Measurements from ENCODE around the gene NFYC.

The NFYC gene

GRCh38 chr1:40755067-40755466 is 63.6 kb downstream of the NFYC start:
- Histone ChIP-seq H3K36me3 (ENCODE audit: control insufficient read depth, low read depth, low read length) (peaks cover 87% of the 10 kb centered on the region), H3K4me1 (ENCODE audit: control insufficient read depth, low read depth, low read length) (no peaks in the 10 kb centered on the region), H3K27ac (ENCODE audit: low read length) (no peak overlapping the region)

GRCh38 chr1:40756523-40756922 is 65.0 kb downstream of the NFYC start:
- Histone ChIP-seq H3K27ac (ENCODE audit: low read length) (no peak overlapping the region), H3K4me3 (ENCODE audit: low read length) (no peak overlapping the region), H3K36me3 (ENCODE audit: control insufficient read depth, low read depth, low read length) (peaks cover 88% of the 10 kb centered on the region), H3K9me3 (ENCODE audit: control insufficient read depth, low read depth, low read length) (no peaks in the 10 kb centered on the region), H3K9ac (ENCODE audit: low read length) (no peak overlapping the region), H3K4me1 (ENCODE audit: control insufficient read depth, low read depth, low read length) (no peaks in the 10 kb centered on the region), H3K27me3 (ENCODE audit: control insufficient read depth, insufficient read depth, low read length) (no peaks in the 10 kb centered on the region)

More at GRCh38 chr1:40755067-40755466, 63.6 kb downstream of the NFYC start:
- no peak overlapping the region for H3K9ac ChIP-seq (ENCODE audit: low read length)
- no peak overlapping the region for H3K4me3 ChIP-seq (ENCODE audit: low read length)
- H3K9me3 ChIP-seq (ENCODE audit: control insufficient read depth, low read depth, low read length) = no peaks in the 10 kb centered on the region
- no peaks in the 10 kb centered on the region for H3K27me3 ChIP-seq (ENCODE audit: control insufficient read depth, insufficient read depth, low read length)

- Histone ChIP-seq H3K27ac (ENCODE audit: low read length) (no peak overlapping the region), H3K27me3 (ENCODE audit: control insufficient read depth, insufficient read depth, low read length) (no peaks in the 10 kb centered on the region), H3K9me3 (ENCODE audit: control insufficient read depth, low read depth, low read length) (no peaks in the 10 kb centered on the region), H3K4me1 (ENCODE audit: control insufficient read depth, low read depth, low read length) (no peaks in the 10 kb centered on the region), H3K9ac (ENCODE audit: low read length) (no peak overlapping the region), H3K4me3 (ENCODE audit: low read length) (no peak overlapping the region), H3K36me3 (ENCODE audit: control insufficient read depth, low read depth, low read length) (peaks cover 87% of the 10 kb centered on the region)
These were observed 65.6 kb downstream of the NFYC start for GRCh38 chr1:40757084-40757483.

GRCh38 chr1:40758004-40758403 is 66.5 kb downstream of the NFYC start:
- Histone ChIP-seq H3K9ac (ENCODE audit: low read length) (no peak overlapping the region), H3K36me3 (ENCODE audit: control insufficient read depth, low read depth, low read length) (peaks cover 84% of the 10 kb centered on the region), H3K4me1 (ENCODE audit: control insufficient read depth, low read depth, low read length) (no peaks in the 10 kb centered on the region), H3K27me3 (ENCODE audit: control insufficient read depth, insufficient read depth, low read length) (no peaks in the 10 kb centered on the region), H3K9me3 (ENCODE audit: control insufficient read depth, low read depth, low read length) (no peaks in the 10 kb centered on the region), H3K4me3 (ENCODE audit: low read length) (no peak overlapping the region), H3K27ac (ENCODE audit: low read length) (no peak overlapping the region)

GRCh38 chr1:40758578-40759343 is 67.3 kb downstream of the NFYC start:
- no peak overlapping the region for H3K9ac ChIP-seq (ENCODE audit: low read length)
- H3K27ac ChIP-seq (ENCODE audit: low read length) = no peak overlapping the region
- H3K27me3 ChIP-seq (ENCODE audit: control insufficient read depth, insufficient read depth, low read length) = no peaks in the 10 kb centered on the region
- H3K9me3 ChIP-seq (ENCODE audit: control insufficient read depth, low read depth, low read length) = no peaks in the 10 kb centered on the region
- peaks cover 81% of the 10 kb centered on the region for H3K36me3 ChIP-seq (ENCODE audit: control insufficient read depth, low read depth, low read length)
- H3K4me3 ChIP-seq (ENCODE audit: low read length) = no peak overlapping the region
- H3K4me1 ChIP-seq (ENCODE audit: control insufficient read depth, low read depth, low read length) = no peaks in the 10 kb centered on the region

- Histone ChIP-seq H3K36me3 (ENCODE audit: control insufficient read depth, low read depth, low read length) (peaks cover 83% of the 10 kb centered on the region), H3K9ac (ENCODE audit: low read length) (no peak overlapping the region), H3K9me3 (ENCODE audit: control insufficient read depth, low read depth, low read length) (no peaks in the 10 kb centered on the region), H3K4me3 (ENCODE audit: low read length) (no peak overlapping the region), H3K4me1 (ENCODE audit: control insufficient read depth, low read depth, low read length) (no peaks in the 10 kb centered on the region), H3K27me3 (ENCODE audit: control insufficient read depth, insufficient read depth, low read length) (no peaks in the 10 kb centered on the region), H3K27ac (ENCODE audit: low read length) (no peak overlapping the region)
These were observed 69.5 kb downstream of the NFYC start for GRCh38 chr1:40760984-40761383.

- H3K9ac ChIP-seq (ENCODE audit: low read length) = no peak overlapping the region
- H3K4me3 ChIP-seq (ENCODE audit: low read length) = no peak overlapping the region
- H3K36me3 ChIP-seq (ENCODE audit: control insufficient read depth, low read depth, low read length) = peaks cover 83% of the 10 kb centered on the region
- H3K27me3 ChIP-seq (ENCODE audit: control insufficient read depth, insufficient read depth, low read length) = no peaks in the 10 kb centered on the region
- H3K4me1 ChIP-seq (ENCODE audit: control insufficient read depth, low read depth, low read length) = no peaks in the 10 kb centered on the region
- H3K9me3 ChIP-seq (ENCODE audit: control insufficient read depth, low read depth, low read length) = no peaks in the 10 kb centered on the region
- no peak overlapping the region for H3K27ac ChIP-seq (ENCODE audit: low read length)
These were observed 70.8 kb downstream of the NFYC start for GRCh38 chr1:40762144-40762923.

- H3K27ac ChIP-seq (ENCODE audit: low read length) = no peak overlapping the region
- H3K9me3 ChIP-seq (ENCODE audit: control insufficient read depth, low read depth, low read length) = no peaks in the 10 kb centered on the region
- H3K36me3 ChIP-seq (ENCODE audit: control insufficient read depth, low read depth, low read length) = peaks cover 78% of the 10 kb centered on the region
- H3K27me3 ChIP-seq (ENCODE audit: control insufficient read depth, insufficient read depth, low read length) = no peaks in the 10 kb centered on the region
- H3K9ac ChIP-seq (ENCODE audit: low read length) = no peak overlapping the region
- H3K4me3 ChIP-seq (ENCODE audit: low read length) = no peak overlapping the region
- H3K4me1 ChIP-seq (ENCODE audit: control insufficient read depth, low read depth, low read length) = no peaks in the 10 kb centered on the region
These were observed 72.4 kb downstream of the NFYC start for GRCh38 chr1:40763742-40764532.

- Histone ChIP-seq H3K9ac (ENCODE audit: low read length) (no peak overlapping the region), H3K36me3 (ENCODE audit: control insufficient read depth, low read depth, low read length) (peaks cover 79% of the 10 kb centered on the region), H3K27ac (ENCODE audit: low read length) (no peak overlapping the region), H3K4me1 (ENCODE audit: control insufficient read depth, low read depth, low read length) (no peaks in the 10 kb centered on the region), H3K27me3 (ENCODE audit: control insufficient read depth, insufficient read depth, low read length) (no peaks in the 10 kb centered on the region), H3K4me3 (ENCODE audit: low read length) (no peak overlapping the region), H3K9me3 (ENCODE audit: control insufficient read depth, low read depth, low read length) (no peaks in the 10 kb centered on the region)
These were observed 73.5 kb downstream of the NFYC start for GRCh38 chr1:40764981-40765380.

- Histone ChIP-seq H3K9me3 (ENCODE audit: control insufficient read depth, low read depth, low read length) (no peaks in the 10 kb centered on the region), H3K9ac (ENCODE audit: low read length) (no peak overlapping the region), H3K4me3 (ENCODE audit: low read length) (no peak overlapping the region), H3K36me3 (ENCODE audit: control insufficient read depth, low read depth, low read length) (peaks cover 78% of the 10 kb centered on the region), H3K4me1 (ENCODE audit: control insufficient read depth, low read depth, low read length) (peaks cover 3% of the 10 kb centered on the region), H3K27ac (ENCODE audit: low read length) (no peak overlapping the region), H3K27me3 (ENCODE audit: control insufficient read depth, insufficient read depth, low read length) (no peaks in the 10 kb centered on the region)
These were observed 74.5 kb downstream of the NFYC start for GRCh38 chr1:40766017-40766416.

GRCh38 chr1:40766560-40766959 is 75.1 kb downstream of the NFYC start:
- Histone ChIP-seq H3K9me3 (ENCODE audit: control insufficient read depth, low read depth, low read length) (no peaks in the 10 kb centered on the region), H3K9ac (ENCODE audit: low read length) (no peak overlapping the region), H3K4me1 (ENCODE audit: control insufficient read depth, low read depth, low read length) (peaks cover 3% of the 10 kb centered on the region), H3K27ac (ENCODE audit: low read length) (no peak overlapping the region), H3K27me3 (ENCODE audit: control insufficient read depth, insufficient read depth, low read length) (no peaks in the 10 kb centered on the region), H3K4me3 (ENCODE audit: low read length) (no peak overlapping the region), H3K36me3 (ENCODE audit: control insufficient read depth, low read depth, low read length) (peaks cover 75% of the 10 kb centered on the region)
